GM12878 (cell line): Measurements from ENCODE around the gene LILRB4. TPM values are rescaled to one million over a fixed set of nuclear protein-coding genes. Genes with fewer than 3 reads are reported as not detected.

Source experiments
- ATAC-seq: fragments of 200-7000 bp; cut with Tn5 transposase; 3 replicates; pipeline ENCODE4 v1.9.1; 2020; ENCODE audit warnings: mild to moderate bottlenecking, moderate library complexity
- BruUV-seq: library from RNA; stranded (reverse); fragments of 400-500 nt; replicated peaks from 2 replicates; lab custom pipeline; 2021; lab: Mats Ljungman, UMichigan
- CTCF ChIA-PET: fragments of 300-600 bp; sonication (Branson Sonifier 250); formaldehyde crosslinking; extraction: SDS; loops from one replicate; lab custom pipeline; 2021; ENCODE audit warnings: inconsistent platforms; lab: Yijun Ruan, JAX
- POLR2A ChIA-PET: fragments of 350-600 bp; formaldehyde crosslinking; extraction: SDS; loops from one replicate; lab custom pipeline; 2021; ENCODE audit warnings: inconsistent platforms; lab: Charles Lee
- RAD21 ChIA-PET: fragments of 300-600 bp; sonication (Branson Sonifier 250); formaldehyde crosslinking; loops from one replicate; lab custom pipeline; 2023; ENCODE audit warnings: antibody characterized with exemption; ENCODE audit not compliant: unreplicated experiment; lab: Charles Lee
- SMC1A ChIA-PET: fragments of 300-600 bp; sonication (Branson Sonifier 250); formaldehyde crosslinking; loops from one replicate; lab custom pipeline; 2023; ENCODE audit not compliant: unreplicated experiment, uncharacterized antibody; lab: Charles Lee
- DNase-seq: peaks from one replicate; pipeline ENCODE4 v3.0.0-alpha.2; 2011; ENCODE audit warnings: low read depth, low spot score
- FAIRE-seq: peaks from 3 replicates; lab custom pipeline; 2011; peaks lifted over from hg19 to GRCh38; lab: Jason Lieb, UNC
- H2AFZ ChIP-seq: 2 replicates; pipeline ENCODE4 v1.6.0; 2011; ENCODE audit warnings: low read depth, low read length, control low read depth; ENCODE audit not compliant: control insufficient read depth
- H3K27ac ChIP-seq: 2 replicates; pipeline ENCODE4 v1.5.1; 2011; ENCODE audit warnings: control low read depth; ENCODE audit not compliant: control insufficient read depth, insufficient read depth
- H3K27me3 ChIP-seq, 2 experiments: replicated peaks in 1 of 2; 2 replicates each; pipeline versions ENCODE4 v1.6.0 to v1.6.1; 2011; ENCODE audit warnings: low read length in 1 of 2; ENCODE audit not compliant: control insufficient read depth in 2 of 2, insufficient read depth in 2 of 2
- H3K36me3 ChIP-seq, 2 experiments: 2 replicates each; pipeline ENCODE4 v1.5.1; 2011; ENCODE audit warnings: low read length in 1 of 2; ENCODE audit not compliant: control insufficient read depth in 2 of 2, insufficient read depth in 2 of 2
- H3K4me1 ChIP-seq: 2 replicates; pipeline ENCODE4 v1.6.1; 2011; ENCODE audit warnings: mild to moderate bottlenecking, low read length, moderate library complexity, mixed read lengths; ENCODE audit not compliant: control insufficient read depth, insufficient read depth
- H3K4me2 ChIP-seq: 2 replicates; pipeline ENCODE4 v1.6.0; 2011; ENCODE audit warnings: control low read depth; ENCODE audit not compliant: control insufficient read depth, insufficient read depth
- H3K4me3 ChIP-seq: fragments of 200-600 bp; sonication (generic); 2 replicates; pipeline ENCODE4 v1.5.1; 2016
- H3K79me2 ChIP-seq: 2 replicates; pipeline ENCODE4 v1.6.0; 2011; ENCODE audit warnings: low read length; ENCODE audit not compliant: control insufficient read depth, insufficient read depth
- H3K9ac ChIP-seq: 2 replicates; pipeline ENCODE4 v1.8.0; 2011; ENCODE audit warnings: low read length, control low read depth, mixed read lengths; ENCODE audit not compliant: control insufficient read depth, insufficient read depth
- H3K9me3 ChIP-seq: replicated peaks from 3 replicates; pipeline ENCODE4 v1.5.1; 2011; ENCODE audit warnings: mild to moderate bottlenecking, low read length; ENCODE audit not compliant: control insufficient read depth, insufficient read depth
- H4K20me1 ChIP-seq: 2 replicates; pipeline ENCODE4 v1.6.0; 2011; ENCODE audit not compliant: control insufficient read depth, insufficient read depth
- CEBPB ChIP-seq, 2 experiments: fragments of 150-350 bp in 1 of 2; IDR thresholded peaks; 2 replicates each; pipeline ENCODE4 v1.6.1; 2012 to 2014; ENCODE audit warnings: low read depth in 2 of 2, low read length in 2 of 2, borderline replicate concordance in 1 of 2, inconsistent platforms in 1 of 2
- DPF2 ChIP-seq: fragments of 450-650 bp; IDR thresholded peaks from 2 replicates; pipeline ENCODE4 v1.6.1; 2017; ENCODE audit warnings: mild to moderate bottlenecking
- SPI1 ChIP-seq: IDR thresholded peaks from 2 replicates; pipeline ENCODE4 v1.6.1; 2011; ENCODE audit warnings: low read depth, mild to moderate bottlenecking, low read length, moderate library complexity, borderline replicate concordance; ENCODE audit not compliant: insufficient read depth
- WGBS: methylation state at CpG from one replicate; pipeline ENCODE4 v1.1.6; 2016; ENCODE audit warnings: low lambda C conversion rate; ENCODE audit not compliant: insufficient replicate concordance, insufficient coverage; ENCODE audit errors: missing lambda C conversion rate; 5-methylcytosine and 5-hydroxymethylcytosine counted together
- in situ Hi-C: fragments of 300-500 bp; cut with MboI; formaldehyde crosslinking; loops from 9 replicates; pipeline ENCODE4 v1.14.3; 2018; ENCODE audit warnings: mixed read lengths
- intact Hi-C: fragments of 100-400 bp; cut with micrococcal nuclease; formaldehyde crosslinking; loops from one replicate; pipeline ENCODE4 v1.14.2; 2022; ENCODE audit not compliant: unreplicated experiment
- polyA plus RNA-seq, 11 experiments: library from polyadenylated mRNA; depleted of rRNA in 4 of 11; unstranded in 6 of 11; stranded (reverse) in 5 of 11; fragments of >200 nt; fragmentation: Nextera tagmentation in 4 of 11; fragmentation: Illumina TruSeq in 1 of 11; extraction: Ambion mirVana in 4 of 11; extraction: Trizol in 1 of 11; gene quantifications; 1 replicate in 1 of 11; 2 replicates in 10 of 11; pipeline versions ENCODE4 v1.2.1 to v1.2.3, GENCODE V29; 2011 to 2016; ENCODE audit warnings: inconsistent platforms in 2 of 11, missing spikeins in 2 of 11, low read depth in 1 of 11
- total RNA-seq, 4 experiments: library from RNA; depleted of rRNA in 3 of 4; stranded (reverse); fragments of >200 nt in 3 of 4; fragmentation: Illumina TruSeq in 1 of 4; extraction: Trizol in 1 of 4; gene quantifications; 2 replicates each; pipeline versions ENCODE4 v1.2.1 to v1.2.3, GENCODE V29; 2013 to 2021

The LILRB4 gene
- total and polyA plus RNA-seq, 10 of the 15 experiments (the other 5 are each of a cell fraction or from before 2014, with no cell fraction given) = 2.0 to 39.8 (median 16.0) TPM

GRCh38 chr19:54665530-54665929, 2.7 kb downstream of the LILRB4 start:
- intact Hi-C loops = no loop called here

DNA sequence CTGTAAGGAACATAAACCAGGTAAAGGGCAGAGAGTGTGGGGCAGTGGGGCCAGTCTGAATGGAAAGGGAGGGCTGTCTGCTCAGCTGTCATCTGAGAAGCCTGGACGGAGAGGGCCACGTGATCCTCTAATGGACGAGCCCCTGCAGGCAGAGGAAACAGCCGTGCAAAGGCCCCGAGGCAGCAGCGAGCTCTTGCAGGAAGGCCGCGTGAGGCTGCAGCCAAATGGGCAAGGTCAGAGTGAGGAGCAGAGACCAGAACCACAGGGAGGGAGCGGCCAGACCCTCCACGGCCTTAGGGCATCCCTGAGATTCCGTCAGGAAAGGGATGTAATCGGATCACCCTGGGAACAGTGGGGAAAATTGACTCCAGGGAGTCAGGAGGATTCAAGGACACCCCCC, 4.4 kb downstream of the LILRB4 start:
- no peak overlapping the region for H3K4me2 ChIP-seq
- no TSS peak for BruUV-seq
- H2AFZ ChIP-seq = no peak overlapping the region
- ChIA-PET SMC1A (interaction anchor here (1.2 kb wide), 1 partner anchor 13 kb away, joined by 4 read pairs; no protein-coding TSS in a partner anchor), RAD21 (no interaction called here), CTCF (interaction anchor here (20.9 kb wide), 1 partner anchor 12 kb away, joined by 842 read pairs; the partner anchor contains the start of gene LILRB4), POLR2A (no interaction called here)
- H3K27ac ChIP-seq = no peak overlapping the region
- H3K79me2 ChIP-seq = no peaks in the 10 kb centered on the region
- peaks cover 1% of the 10 kb centered on the region; the same call in 2 of the 3 replicates for H3K9me3 ChIP-seq
- in situ Hi-C loops = no loop called here
- H3K36me3 ChIP-seq = no peaks in the 10 kb centered on the region
- intact Hi-C loops = no loop called here
- FAIRE-seq (no peak), DNase-seq (no peak), ATAC-seq (no peak)
- H3K4me3 ChIP-seq = no peak overlapping the region
- H4K20me1 ChIP-seq = no peaks in the 10 kb centered on the region
- H3K9ac ChIP-seq = no peak overlapping the region
- WGBS = 62% methylated on average over 11 of the region's 12 CpGs
- TF ChIP-seq SPI1 = no peak
- peaks cover 0 to 5% of the 10 kb centered on the region in 2 experiments; a peak in 2 of 4 replicates for H3K27me3 ChIP-seq
- H3K4me1 ChIP-seq = peaks cover 14% of the 10 kb centered on the region

More at GRCh38 chr19:54665530-54665929, 2.7 kb downstream of the LILRB4 start:
- no peak overlapping the region for H3K27ac ChIP-seq
- peaks cover 1% of the 10 kb centered on the region; the same call in 2 of the 3 replicates for H3K9me3 ChIP-seq
- in situ Hi-C loops = no loop called here
- H3K36me3 ChIP-seq = no peaks in the 10 kb centered on the region
- 23% methylated on average over 6 of the region's 6 CpGs for whole genome bisulfite sequencing
- peaks cover 31% of the 10 kb centered on the region for H3K4me1 ChIP-seq
- no peaks in the 10 kb centered on the region for H3K79me2 ChIP-seq
- ChIA-PET RAD21 (interaction anchor here (1.0 to 1.3 kb wide), 2 partner anchors 9 to 13 kb away, joined by 3 to 4 read pairs; no protein-coding TSS in a partner anchor), CTCF (interaction anchor here (4.2 to 20.9 kb wide), 3 partner anchors 10 to 12 kb away, joined by 34 to 842 read pairs (median 842); partner anchors contain the start of gene LILRB4), POLR2A (no interaction called here), SMC1A (interaction anchor here (1.3 kb wide), 1 partner anchor 10 kb away, joined by 3 read pairs; no protein-coding TSS in a partner anchor)
- no peak overlapping the region for H2AFZ ChIP-seq
- TF ChIP-seq DPF2 = peak; percentile 26; the same call in 1 of the 2 replicates
- no peak for TF ChIP-seq CEBPB (IDR thresholded peaks at IDR 0.05; ENCODE audit: borderline replicate concordance in 1 of 2, low read depth in 2 of 2, low read length in 2 of 2)
- no peak overlapping the region for H3K9ac ChIP-seq
- H3K4me3 ChIP-seq = no peak overlapping the region
- no peak for DNase-seq
- H3K4me2 ChIP-seq = peak overlapping the region; percentile 25; the same call in 1 of the 2 replicates
- no TSS peak for BruUV-seq
- ATAC-seq = no peak
- H3K27me3 ChIP-seq = no peaks in the 10 kb centered on the region
- H4K20me1 ChIP-seq = no peaks in the 10 kb centered on the region
- FAIRE-seq = no peak
